Vagina (tissue), 2 donors: ENCODE measurements around the gene TMEM39A.

Experiments used
- POLR2A ChIP-seq, 2 donors: fragments of 450-650 bp; IDR thresholded peaks; one replicate each; pipeline ENCODE4 v1.6.1; 2017; ENCODE audit warnings: antibody characterized with exemption in 2 of 2, mild to moderate bottlenecking in 2 of 2, moderate library complexity in 2 of 2
- POLR2AphosphoS5 ChIP-seq, 2 donors: sonication (generic); formaldehyde crosslinking; IDR thresholded peaks; one replicate each; pipeline ENCODE4 v1.9.0; 2017; ENCODE audit warnings: antibody characterized with exemption in 2 of 2, mild to moderate bottlenecking in 2 of 2, low read depth in 1 of 2; ENCODE audit not compliant: insufficient read depth in 1 of 2
- TF ChIP-seq, protein P1 (sequence below), 3 experiments: fragments of 450-650 bp in 2 of 3; fragments of 200-600 bp in 1 of 3; sonication (generic) in 1 of 3; IDR thresholded peaks; one replicate each; pipeline ENCODE4 v1.5.1; 2017 to 2019; ENCODE audit warnings: antibody characterized with exemption in 3 of 3, mild to moderate bottlenecking in 2 of 3, moderate library complexity in 2 of 3

- no peak for TF ChIP-seq POLR2AphosphoS5 (IDR thresholded peaks at IDR 0.05; ENCODE audit: insufficient read depth in 1 of 2, low read depth in 1 of 2)
- TF ChIP-seq, protein P1, sequence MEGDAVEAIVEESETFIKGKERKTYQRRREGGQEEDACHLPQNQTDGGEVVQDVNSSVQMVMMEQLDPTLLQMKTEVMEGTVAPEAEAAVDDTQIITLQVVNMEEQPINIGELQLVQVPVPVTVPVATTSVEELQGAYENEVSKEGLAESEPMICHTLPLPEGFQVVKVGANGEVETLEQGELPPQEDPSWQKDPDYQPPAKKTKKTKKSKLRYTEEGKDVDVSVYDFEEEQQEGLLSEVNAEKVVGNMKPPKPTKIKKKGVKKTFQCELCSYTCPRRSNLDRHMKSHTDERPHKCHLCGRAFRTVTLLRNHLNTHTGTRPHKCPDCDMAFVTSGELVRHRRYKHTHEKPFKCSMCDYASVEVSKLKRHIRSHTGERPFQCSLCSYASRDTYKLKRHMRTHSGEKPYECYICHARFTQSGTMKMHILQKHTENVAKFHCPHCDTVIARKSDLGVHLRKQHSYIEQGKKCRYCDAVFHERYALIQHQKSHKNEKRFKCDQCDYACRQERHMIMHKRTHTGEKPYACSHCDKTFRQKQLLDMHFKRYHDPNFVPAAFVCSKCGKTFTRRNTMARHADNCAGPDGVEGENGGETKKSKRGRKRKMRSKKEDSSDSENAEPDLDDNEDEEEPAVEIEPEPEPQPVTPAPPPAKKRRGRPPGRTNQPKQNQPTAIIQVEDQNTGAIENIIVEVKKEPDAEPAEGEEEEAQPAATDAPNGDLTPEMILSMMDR (IDR thresholded peaks at IDR 0.05), result no peak
- no peak for TF ChIP-seq POLR2A (IDR thresholded peaks at IDR 0.05)
Observed at GRCh38 chr3:119497820-119498185, 34.4 kb upstream of the TMEM39A start.
